Measurements from ENCODE around the gene NMT1.
A peak's percentile ranks its signal among the peaks of the same experiment; 100 is the strongest.

Gene NMT1

GRCh38 chr17:45081047-45081703 lies 20.1 kb downstream of the NMT1 start:
- DNase-seq (ENCODE audit: low read depth): no peak

DNA sequence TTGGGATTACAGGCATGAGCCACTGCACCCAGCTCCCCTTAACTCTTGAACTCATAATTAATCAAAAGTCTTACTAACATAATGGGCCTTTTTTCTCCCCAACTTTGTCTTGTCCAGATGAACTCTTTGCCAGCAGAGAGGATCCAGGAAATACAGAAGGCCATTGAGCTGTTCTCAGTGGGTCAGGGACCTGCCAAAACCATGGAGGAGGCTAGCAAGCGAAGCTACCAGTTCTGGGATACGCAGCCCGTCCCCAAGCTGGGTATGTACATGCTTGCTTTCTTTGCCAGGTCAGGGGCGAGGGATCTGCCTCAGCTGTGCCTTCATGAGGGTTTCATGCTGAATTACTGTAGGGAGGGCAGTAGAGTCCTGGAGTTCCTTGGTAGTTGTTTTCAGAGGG lies 25.3 kb downstream of the NMT1 start:
- DNase-seq (ENCODE audit: low read depth): no peak

- no peak for DNase-seq (ENCODE audit: low read depth)
Observed at GRCh38 chr17:45086865-45087503, 25.9 kb downstream of the NMT1 start.

GRCh38 chr17:45087504-45087975 lies 26.4 kb downstream of the NMT1 start:
- no peak for DNase-seq (ENCODE audit: low read depth)

GRCh38 chr17:45087978-45088377 lies 26.9 kb downstream of the NMT1 start:
- no peak for DNase-seq (ENCODE audit: low read depth)

GRCh38 chr17:45088741-45089140 lies 27.6 kb downstream of the NMT1 start:
- no peak for DNase-seq (ENCODE audit: low read depth)

DNA sequence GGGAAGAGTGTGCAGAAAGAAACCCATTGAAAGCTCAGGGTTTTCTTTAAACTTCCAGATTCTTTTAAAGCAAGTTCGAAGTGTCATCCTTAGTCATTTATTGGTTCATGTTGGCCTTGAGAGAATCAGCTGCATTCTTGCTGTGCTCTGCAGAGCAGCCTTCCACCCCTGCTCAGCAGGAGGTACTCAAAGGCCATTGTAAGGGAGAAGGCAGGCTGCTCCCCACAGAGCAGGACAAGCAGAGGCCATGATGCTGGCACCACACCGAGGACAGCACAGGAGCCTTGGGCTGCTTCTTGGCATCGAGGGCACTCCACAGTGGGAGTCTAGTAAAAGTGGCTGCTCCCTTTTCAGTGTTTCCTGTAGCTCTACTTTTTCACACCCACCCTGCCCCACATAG lies 29.6 kb downstream of the NMT1 start:
- no peak for DNase-seq (ENCODE audit: low read depth)

- no peak for DNase-seq (ENCODE audit: low read depth)
Observed at GRCh38 chr17:45091778-45092425, 30.8 kb downstream of the NMT1 start.

- no peak for DNase-seq (ENCODE audit: low read depth)
Observed at GRCh38 chr17:45092911-45093430, 31.9 kb downstream of the NMT1 start.

- DNase-seq (ENCODE audit: low read depth): no peak
Observed at GRCh38 chr17:45093444-45094110, 32.5 kb downstream of the NMT1 start.

DNA sequence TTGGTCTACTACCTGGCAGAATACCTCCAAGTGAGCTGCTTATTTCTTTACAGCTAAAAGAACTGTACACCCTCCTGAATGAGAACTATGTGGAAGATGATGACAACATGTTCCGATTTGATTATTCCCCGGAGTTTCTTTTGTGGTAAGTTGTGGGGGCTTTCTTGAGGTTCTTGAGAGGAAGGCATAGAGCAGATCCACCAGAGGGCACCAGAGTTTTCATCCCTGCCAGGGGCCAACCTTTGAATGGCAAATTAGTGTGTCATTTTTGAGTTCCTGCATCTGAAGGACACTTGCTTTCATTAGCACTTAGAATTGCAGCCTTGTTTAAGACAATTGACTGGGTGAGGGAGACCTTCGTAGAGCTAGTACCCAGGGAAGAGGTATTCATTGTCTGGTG lies 35.0 kb downstream of the NMT1 start:
- DNase-seq (ENCODE audit: low read depth): no peak

DNA sequence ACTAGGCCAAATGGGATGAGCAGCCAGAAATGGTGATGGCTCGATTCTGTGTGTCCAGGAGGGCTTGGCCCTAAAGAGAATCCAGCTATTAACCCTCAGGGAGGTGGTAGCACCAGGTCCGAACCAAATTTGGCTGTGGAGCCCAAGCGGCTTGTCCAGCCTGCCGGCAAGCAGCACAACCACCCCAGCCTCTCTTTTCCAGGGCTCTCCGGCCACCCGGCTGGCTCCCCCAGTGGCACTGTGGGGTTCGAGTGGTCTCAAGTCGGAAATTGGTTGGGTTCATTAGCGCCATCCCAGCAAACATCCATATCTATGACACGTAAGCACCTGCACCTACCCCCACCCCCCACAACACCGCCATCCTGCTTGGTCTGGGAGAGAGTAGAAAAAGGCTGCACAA lies 35.8 kb downstream of the NMT1 start:
- no peak for DNase-seq (ENCODE audit: low read depth)

DNA sequence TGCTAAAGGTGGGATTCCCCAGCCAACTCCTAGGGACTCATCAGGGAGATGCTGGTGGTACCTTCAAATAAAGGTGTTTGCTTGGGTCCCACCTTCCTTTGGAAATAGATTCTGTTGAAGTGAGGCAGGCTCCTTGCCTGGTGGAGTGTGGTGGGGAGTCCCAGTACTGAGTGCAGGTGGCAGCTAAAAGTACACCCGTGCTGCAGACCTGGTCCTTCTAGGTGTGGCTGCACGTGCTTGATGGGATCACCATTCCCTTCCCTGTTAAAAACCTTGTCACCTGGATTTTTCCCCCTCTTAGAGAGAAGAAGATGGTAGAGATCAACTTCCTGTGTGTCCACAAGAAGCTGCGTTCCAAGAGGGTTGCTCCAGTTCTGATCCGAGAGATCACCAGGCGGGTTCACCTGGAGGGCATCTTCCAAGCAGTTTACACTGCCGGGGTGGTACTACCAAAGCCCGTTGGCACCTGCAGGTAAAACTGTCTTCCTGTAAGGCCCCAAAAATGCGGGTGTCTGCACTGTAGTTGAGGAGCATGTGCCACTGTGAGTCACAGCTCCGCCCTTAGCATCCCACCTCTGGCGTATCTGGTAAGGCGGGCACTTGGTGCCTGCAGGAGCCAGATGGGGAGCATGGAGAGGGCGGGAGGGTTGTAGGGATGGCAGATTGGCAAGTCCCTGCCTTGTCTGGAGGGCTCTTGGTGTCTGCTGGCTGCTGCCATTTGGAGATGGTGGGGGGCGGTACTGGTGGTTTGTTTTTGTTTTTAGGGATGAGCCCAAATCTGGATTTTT lies 37.2 kb downstream of the NMT1 start:
- no peak for DNase-seq (ENCODE audit: low read depth)

- peak; percentile 52 for DNase-seq (ENCODE audit: low read depth)
Observed at GRCh38 chr17:45098869-45099616, 37.9 kb downstream of the NMT1 start.

DNA sequence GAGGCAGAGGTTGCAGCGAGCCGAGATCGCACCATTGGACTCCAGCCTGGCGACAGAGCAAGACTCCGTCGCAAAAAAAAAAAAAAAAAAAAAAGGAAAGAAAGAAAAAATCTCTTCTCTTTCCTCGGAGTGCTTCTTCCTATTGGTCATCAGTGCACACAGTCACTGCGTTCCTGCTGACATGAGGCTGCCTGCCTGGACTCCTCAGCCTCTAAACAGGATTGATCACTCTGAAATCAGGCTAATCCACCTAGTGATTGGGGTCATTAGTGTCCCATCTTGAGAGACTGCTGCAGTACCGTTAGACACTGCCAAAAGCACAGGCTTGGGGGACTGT lies 40.4 kb downstream of the NMT1 start:
- no peak for DNase-seq (ENCODE audit: low read depth)

DNA sequence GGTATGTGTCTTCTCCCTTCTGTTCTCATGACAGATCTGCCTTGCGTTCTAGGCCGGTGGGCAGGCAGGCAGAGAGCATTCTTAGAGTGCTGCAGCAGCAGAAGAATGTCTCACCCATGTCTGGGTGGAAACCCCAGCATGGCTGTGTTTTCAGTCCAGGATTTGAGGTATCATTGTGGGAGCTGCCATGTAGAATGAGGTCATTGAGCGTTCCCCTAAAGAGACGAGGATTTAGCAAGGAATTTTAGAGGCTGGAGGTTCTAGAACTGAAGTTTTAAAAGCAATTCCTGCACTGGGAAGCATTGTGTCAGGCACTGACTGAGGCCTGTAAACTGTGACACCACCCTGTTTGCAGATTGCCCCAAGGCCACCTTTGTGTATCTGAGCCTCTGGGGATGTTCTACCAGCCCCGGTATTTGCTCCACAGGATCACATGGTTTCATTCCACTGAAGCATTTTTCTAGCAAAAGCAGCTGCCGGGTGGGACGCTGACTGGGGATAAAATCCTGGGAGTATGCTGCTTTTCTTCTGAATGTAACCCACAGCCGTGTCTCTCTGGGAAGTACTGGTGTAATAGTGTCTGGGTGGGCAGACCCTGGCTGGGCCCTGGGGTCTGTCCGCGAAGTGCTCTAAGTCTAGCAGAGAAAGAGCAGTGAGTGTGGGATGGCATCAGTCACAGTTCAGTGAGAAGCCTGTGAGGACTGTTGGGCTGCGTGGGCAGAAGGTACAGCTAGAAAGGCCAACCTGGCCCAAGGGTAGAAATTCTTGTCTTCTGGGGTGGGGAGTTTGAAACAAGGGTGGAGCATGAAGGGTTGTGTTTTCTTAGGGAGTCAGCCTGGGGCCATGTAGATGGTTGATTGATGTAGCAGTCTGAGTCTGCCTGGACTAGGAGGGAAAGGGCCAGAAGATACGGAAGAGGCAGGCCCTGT lies 41.0 kb downstream of the NMT1 start:
- no peak for DNase-seq (ENCODE audit: low read depth)

DNA sequence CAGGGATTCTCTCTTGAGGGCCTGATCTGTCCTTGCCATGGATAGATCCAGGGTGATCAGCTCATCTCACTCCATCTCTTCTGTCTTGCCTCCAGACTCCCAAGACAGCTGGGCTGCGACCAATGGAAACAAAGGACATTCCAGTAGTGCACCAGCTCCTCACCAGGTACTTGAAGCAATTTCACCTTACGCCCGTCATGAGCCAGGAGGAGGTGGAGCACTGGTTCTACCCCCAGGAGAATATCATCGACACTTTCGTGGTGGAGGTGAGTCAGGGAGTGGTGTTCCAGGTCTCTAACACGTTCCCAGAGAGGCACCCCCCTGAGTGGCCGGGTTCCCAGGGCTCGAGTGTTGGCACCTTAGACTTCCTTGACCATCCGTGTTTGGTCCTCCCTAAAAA lies 41.7 kb downstream of the NMT1 start:
- no peak for DNase-seq (ENCODE audit: low read depth)

GRCh38 chr17:45103269-45103795 lies 42.2 kb downstream of the NMT1 start:
- DNase-seq (ENCODE audit: low read depth): no peak

GRCh38 chr17:45104029-45104428 lies 42.9 kb downstream of the NMT1 start:
- DNase-seq (ENCODE audit: low read depth): no peak

DNA sequence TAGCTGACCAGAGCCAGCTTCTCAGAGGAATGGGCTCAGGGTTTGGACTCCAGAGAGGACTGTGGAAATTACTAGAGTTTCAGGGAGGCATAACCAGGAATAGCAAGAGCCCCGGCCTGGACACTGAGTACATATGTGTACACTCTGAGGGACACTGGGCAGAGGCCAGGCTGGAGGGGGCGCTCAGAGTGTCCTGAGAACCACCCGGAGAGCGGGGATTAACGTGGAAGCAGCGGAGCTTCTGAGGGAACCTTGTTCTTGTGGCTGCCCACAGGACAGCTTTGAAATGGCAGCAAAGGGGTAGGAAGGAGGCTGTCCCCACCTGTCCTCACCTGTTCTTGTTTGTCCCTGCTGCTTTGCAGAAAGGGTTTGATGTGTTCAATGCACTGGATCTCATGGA lies 43.4 kb downstream of the NMT1 start:
- no peak for DNase-seq (ENCODE audit: low read depth)

All from activated T-helper 1 cell treated with Interleukin-2 at 50 U/mL for 16 hours (primary cell).